Measurements from ENCODE around the gene ZBTB16.
A peak's percentile ranks its signal among the peaks of the same experiment; 100 is the strongest.

ZBTB16 gene

DNA sequence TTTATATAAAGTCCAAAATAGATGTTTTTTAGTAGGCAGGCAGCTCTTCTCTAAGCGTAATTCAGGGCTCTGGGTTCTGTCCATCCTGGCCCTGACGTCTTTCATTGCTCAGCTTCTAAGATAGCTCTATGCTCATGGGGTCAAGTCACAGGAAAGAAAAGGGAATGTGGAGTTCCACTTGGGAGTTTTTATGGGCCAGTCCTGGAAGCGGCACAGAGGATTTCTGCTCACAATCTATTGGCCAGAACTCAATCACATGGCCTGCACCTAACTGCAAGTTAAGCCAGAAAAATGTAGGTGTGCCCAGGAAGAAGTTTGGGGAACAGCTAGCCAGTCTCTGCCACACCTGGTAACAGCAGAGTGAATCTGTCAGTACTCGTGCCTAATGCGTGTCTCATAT is 7.4 kb upstream of the ZBTB16 start:
- no peak overlapping the region for H3K27ac ChIP-seq
- TF ChIP-seq ZFX (IDR thresholded peaks at IDR 0.05; ENCODE audit: borderline replicate concordance) = no peak
- TF ChIP-seq, protein P1, sequence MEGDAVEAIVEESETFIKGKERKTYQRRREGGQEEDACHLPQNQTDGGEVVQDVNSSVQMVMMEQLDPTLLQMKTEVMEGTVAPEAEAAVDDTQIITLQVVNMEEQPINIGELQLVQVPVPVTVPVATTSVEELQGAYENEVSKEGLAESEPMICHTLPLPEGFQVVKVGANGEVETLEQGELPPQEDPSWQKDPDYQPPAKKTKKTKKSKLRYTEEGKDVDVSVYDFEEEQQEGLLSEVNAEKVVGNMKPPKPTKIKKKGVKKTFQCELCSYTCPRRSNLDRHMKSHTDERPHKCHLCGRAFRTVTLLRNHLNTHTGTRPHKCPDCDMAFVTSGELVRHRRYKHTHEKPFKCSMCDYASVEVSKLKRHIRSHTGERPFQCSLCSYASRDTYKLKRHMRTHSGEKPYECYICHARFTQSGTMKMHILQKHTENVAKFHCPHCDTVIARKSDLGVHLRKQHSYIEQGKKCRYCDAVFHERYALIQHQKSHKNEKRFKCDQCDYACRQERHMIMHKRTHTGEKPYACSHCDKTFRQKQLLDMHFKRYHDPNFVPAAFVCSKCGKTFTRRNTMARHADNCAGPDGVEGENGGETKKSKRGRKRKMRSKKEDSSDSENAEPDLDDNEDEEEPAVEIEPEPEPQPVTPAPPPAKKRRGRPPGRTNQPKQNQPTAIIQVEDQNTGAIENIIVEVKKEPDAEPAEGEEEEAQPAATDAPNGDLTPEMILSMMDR (IDR thresholded peaks at IDR 0.05) = no peak

DNA sequence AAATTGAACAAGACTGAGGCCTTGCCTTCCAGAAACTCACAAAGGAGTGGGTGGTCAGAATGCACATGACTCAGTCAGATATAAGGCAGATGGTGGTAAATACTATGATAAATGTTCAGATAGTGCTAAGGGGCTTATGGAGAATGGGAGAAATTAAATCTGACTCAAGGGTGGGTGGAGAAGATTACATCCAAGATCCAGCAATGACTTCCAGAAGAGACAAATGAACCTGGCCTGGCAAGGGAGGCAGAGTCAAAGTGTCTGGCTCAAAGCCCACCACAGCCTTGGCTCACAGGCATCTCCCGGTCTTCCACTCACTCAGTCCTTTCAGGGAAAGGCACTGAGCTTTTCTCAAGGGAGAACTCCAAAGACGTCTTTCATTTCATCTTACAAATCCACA is 6.1 kb upstream of the ZBTB16 start:
- TF ChIP-seq, protein P1 (IDR thresholded peaks at IDR 0.05) = no peak
- no peak for TF ChIP-seq ZFX (IDR thresholded peaks at IDR 0.05; ENCODE audit: borderline replicate concordance)
- H3K27ac ChIP-seq = no peak overlapping the region

DNA sequence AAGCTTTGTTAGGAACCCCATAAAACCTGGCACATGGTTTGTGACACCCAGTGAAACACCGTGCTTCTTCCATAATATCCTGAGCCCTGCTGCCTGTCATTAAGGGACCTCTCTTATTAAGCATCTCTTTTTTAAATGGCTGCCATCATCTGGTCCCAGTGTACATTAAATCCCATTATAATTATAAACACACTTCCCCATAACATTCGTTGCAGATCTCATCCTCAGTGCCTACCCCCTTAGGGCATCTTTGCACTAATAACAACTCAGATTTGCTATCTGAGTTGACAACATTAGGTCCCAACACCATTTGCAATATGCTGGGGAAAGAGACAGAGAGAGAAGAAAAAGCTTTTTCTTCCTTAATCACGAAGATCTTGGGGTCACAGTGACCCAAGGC is 4.7 kb upstream of the ZBTB16 start:
- TF ChIP-seq, protein P1 (IDR thresholded peaks at IDR 0.05) = no peak
- no peak for TF ChIP-seq ZFX (IDR thresholded peaks at IDR 0.05; ENCODE audit: borderline replicate concordance)
- H3K27ac ChIP-seq = no peak overlapping the region

DNA sequence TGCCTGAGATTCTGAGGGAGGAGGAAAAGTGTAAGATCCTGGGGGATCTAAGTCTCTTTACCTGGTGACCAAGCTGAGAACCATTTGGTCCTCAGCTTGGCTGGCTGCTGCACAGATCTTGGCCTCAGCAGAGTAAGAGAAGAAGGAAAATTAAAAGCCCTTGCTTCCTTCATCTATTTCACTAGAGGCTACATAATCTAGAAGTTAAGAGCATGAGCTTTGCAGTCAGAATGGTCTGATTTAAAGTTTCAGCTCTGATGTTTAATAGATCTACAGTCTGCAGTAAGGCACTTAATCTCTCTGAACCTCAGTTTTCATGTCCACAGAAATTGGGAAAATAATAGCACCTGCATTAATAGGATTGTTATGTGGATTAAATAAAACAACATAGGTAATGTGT is 3.1 kb upstream of the ZBTB16 start:
- no peak overlapping the region for H3K27ac ChIP-seq
- TF ChIP-seq ZFX (IDR thresholded peaks at IDR 0.05; ENCODE audit: borderline replicate concordance) = no peak
- TF ChIP-seq, protein P1 (IDR thresholded peaks at IDR 0.05) = no peak

DNA sequence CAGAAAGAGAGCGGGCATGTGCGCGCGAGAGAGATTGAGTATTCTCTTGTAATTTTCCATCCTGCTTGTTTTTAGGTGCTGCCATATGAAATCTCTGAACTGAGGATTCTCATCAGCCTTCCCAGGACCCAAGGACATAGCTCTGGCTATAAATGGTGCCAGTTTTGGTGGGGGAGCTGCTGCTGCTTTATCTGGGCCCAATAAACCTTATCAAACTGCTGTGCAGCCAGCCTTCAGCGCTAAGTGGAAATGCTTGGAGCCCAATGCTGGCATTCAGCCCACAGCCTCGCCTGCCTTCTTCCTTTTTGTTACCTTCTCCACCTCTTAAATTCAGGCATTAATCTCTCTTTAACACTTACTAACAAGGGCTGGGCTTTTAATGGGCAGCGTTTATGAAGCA is 2.4 kb upstream of the ZBTB16 start:
- TF ChIP-seq, protein P1 (IDR thresholded peaks at IDR 0.05) = no peak
- no peak for TF ChIP-seq ZFX (IDR thresholded peaks at IDR 0.05; ENCODE audit: borderline replicate concordance)
- H3K27ac ChIP-seq = no peak overlapping the region

DNA sequence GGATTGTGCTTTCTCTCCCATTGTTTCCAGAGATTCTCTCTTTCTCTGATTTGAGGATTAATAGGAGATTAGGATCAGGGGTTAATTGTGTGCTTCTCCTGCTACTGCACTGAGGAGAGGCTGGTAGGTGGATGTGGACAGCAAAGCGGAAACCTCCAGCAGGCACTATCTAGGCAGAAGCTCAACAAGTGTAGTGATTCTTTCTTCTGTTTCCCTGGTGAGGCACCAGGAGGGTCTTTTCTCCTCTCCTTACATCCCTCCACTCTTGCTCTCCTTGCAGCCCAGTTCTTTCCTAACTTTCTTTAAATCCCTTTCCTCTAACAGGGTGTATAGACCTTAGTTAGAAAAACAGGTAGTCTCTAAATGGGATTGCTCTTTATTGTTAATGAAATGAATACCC is 1.9 kb upstream of the ZBTB16 start:
- no peak overlapping the region for H3K27ac ChIP-seq
- no peak for TF ChIP-seq ZFX (IDR thresholded peaks at IDR 0.05; ENCODE audit: borderline replicate concordance)

DNA sequence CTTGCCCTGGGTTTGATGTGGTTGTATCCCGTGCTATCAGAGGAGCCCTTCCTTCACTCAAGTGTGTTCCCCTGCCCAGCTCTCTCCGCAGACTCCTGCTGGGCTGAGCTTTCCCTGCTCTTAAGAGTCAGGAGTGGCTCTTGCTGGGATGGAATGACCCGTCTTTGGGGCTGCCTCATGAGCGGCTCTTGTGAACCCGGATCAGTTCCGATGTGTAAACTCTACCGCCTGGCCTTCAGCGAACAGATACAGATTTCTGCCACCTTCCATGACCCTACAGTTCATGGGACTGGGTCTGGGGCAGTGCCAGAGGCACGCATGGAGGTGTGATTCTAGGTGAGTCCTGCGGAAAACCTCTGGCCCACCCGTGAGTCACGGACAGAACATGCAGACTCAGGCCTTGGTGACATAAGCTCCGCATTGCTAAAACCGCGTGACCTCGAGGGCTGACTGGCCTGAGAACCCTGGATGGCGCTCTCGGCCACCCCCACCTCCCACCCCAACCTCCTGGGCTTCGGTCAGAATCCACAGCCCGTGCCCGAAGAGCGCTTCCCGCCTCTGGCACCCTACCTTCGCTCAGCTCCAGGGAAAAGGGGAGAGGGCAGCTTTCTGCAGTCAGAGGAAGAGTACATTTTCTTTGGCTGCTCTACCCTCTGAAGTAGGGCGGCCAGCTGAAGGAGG is 1.3 kb upstream of the ZBTB16 start:
- peak overlapping the region; percentile 85; the same call in 1 of the 2 replicates for H3K27ac ChIP-seq

More for the DNA sequence above, 1.3 kb upstream of the ZBTB16 start:
- TF ChIP-seq ZFX (IDR thresholded peaks at IDR 0.05; ENCODE audit: borderline replicate concordance) = no peak
- TF ChIP-seq, protein P1 (IDR thresholded peaks at IDR 0.05) = no peak
